SK-N-SH treated with all-trans-retinoic acid at 6 μM for 48 hours (cell line): Measurements from ENCODE around the gene COIL.

ENCODE experiments used
- CREB5 ChIP-seq: fragments of 250-450 bp; sonication (Bioruptor Pico); IDR thresholded peaks from 2 replicates; pipeline ENCODE4 v1.5.1; 2020; ENCODE audit warnings: low read depth, mild to moderate bottlenecking, moderate library complexity
- ISL1 ChIP-seq: fragments of 250-450 bp; sonication (Bioruptor Pico); IDR thresholded peaks from 2 replicates; pipeline ENCODE4 v2.1.2; 2022; ENCODE audit warnings: mild to moderate bottlenecking, moderate library complexity
- POU6F1 ChIP-seq: fragments of 250-450 bp; sonication (Bioruptor Pico); IDR thresholded peaks from 2 replicates; pipeline ENCODE4 v1.8.0; 2021; ENCODE audit warnings: low read depth, mild to moderate bottlenecking, moderate library complexity, borderline replicate concordance
- SNAI2 ChIP-seq: fragments of 250-450 bp; sonication (Bioruptor Pico); IDR thresholded peaks from 2 replicates; pipeline ENCODE4 v1.5.0; 2020; ENCODE audit warnings: mild to moderate bottlenecking, moderate library complexity
- ZFP30 ChIP-seq: fragments of 450-650 bp; formaldehyde crosslinking; IDR thresholded peaks from 2 replicates; pipeline ENCODE4 v1.5.0; 2022; ENCODE audit warnings: mild to moderate bottlenecking, moderate library complexity
- ZNF565 ChIP-seq: fragments of 450-650 bp; formaldehyde crosslinking; conservative IDR thresholded peaks from 2 replicates; pipeline ENCODE4 v1.5.0; 2020; ENCODE audit warnings: low read depth, mild to moderate bottlenecking, moderate library complexity
- ZNF8 ChIP-seq: fragments of 450-650 bp; formaldehyde crosslinking; IDR thresholded peaks from 2 replicates; pipeline ENCODE4 v1.5.0; 2020; ENCODE audit warnings: mild to moderate bottlenecking, moderate library complexity

- TF ChIP-seq ZFP30 (CRISPR knock-in tag) (no peak), ZNF565 (CRISPR knock-in tag) (no peak), POU6F1 (CRISPR knock-in tag) (no peak), ISL1 (CRISPR knock-in tag) (no peak), SNAI2 (no peak), CREB5 (no peak), ZNF8 (CRISPR knock-in tag) (no peak)
These were observed 20.9 kb downstream of the COIL start for GRCh38 chr17:56939869-56940484.
